NCI-H446 treated with DMSO at 0.1 percent for 48 hours (cell line): ENCODE data around the gene MRPL20.
"Not testable (repeated sequence)": the region's sequence is repeated elsewhere in the genome, so short reads cannot be mapped to it uniquely, and the experiment has no call there.

Experiments
- DNase-seq: peaks from one replicate; lab custom pipeline; 2025; lab: John Stamatoyannopoulos, UW

MRPL20 gene

DNA sequence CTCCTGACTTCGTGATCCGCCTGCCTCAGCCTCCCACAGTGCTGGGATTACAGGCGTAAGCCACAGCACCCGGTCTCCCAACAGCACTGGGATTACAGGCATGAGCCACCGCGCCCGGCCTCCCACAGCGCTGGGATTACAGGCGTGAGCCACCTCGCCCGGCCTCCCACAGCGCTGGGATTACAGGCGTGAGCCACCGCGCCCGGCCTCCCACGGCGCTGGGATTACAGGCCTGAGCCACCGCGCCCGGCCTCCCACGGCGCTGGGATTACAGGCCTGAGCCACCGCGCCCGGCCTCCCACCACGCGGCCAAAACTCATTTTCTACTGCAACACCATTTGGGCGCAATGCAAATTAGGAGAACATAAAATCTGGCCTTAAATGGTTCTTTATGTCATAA, 21.8 kb downstream of the MRPL20 start:
- DNase-seq: not testable (repeated sequence)

DNA sequence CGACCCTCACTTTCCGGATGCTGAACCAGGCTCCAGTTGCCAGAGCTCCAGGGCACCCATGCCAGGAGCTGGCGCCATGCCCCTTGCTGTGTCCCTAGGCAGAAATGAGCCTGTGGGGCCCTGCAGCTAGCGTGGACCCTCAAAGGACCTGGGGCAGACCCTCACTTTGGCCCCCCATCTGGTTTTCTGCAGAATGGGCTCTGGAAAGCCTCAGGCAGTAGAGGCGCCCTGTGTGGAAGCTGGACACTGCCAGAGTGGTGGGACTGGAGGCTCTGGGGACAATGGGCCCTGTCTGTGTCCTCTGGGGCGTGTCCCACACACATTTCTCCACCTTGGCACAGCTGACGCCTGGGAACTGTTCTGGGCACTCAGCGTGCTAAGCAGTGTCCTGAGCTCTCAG, 25.8 kb downstream of the MRPL20 start:
- no peak for DNase-seq

DNA sequence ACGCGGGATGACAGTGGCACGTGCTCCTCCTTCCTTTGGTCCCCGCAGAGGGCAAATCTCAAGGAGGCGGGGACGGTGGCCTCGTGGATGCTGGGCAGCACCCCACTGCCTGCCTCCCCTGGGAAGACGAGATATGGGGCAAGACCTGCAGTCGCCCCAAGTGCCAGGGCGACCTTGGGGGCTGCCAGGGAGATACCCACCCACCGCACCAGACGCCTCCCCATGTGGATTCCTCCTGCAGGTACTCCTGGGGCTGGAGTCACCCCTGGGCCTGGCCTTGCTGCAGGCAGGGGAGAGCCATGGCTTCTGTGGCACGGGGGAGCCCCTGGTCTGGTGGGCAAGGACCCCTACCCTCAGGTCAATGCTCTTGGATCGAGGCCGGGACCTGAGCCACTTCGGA, 26.2 kb downstream of the MRPL20 start:
- DNase-seq: no peak

DNA sequence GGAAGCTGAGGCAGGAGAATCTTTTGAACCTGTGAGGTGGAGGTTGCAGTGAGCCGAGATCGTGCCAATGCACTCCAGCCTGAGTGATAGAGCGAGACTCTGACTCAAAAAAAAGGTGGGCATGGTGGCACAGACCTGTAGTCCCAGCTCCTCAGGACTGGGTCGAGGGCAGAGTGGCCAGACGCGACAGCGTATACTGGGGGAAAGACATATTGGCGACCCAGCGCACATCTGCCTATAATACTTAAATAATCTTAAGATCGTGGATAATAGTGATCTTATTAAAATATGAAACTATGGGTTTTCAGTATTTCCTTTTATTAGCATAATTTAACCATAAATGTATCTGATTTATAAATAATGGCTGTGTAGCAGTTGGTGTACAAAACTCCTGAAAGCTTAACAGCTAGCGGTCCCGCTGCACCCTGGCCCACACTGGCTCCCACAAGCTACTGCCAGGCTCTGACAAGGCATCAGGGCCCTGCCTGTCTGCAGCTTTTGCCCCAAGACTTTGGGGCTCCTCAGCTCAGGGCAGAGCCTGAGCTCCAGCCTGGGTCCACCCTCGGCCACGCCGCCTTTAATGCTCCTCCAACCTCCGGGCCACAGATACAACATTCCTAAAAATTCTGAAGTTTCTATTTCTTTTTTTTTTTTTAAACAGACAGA, 29.4 kb downstream of the MRPL20 start:
- DNase-seq: no peak

DNA sequence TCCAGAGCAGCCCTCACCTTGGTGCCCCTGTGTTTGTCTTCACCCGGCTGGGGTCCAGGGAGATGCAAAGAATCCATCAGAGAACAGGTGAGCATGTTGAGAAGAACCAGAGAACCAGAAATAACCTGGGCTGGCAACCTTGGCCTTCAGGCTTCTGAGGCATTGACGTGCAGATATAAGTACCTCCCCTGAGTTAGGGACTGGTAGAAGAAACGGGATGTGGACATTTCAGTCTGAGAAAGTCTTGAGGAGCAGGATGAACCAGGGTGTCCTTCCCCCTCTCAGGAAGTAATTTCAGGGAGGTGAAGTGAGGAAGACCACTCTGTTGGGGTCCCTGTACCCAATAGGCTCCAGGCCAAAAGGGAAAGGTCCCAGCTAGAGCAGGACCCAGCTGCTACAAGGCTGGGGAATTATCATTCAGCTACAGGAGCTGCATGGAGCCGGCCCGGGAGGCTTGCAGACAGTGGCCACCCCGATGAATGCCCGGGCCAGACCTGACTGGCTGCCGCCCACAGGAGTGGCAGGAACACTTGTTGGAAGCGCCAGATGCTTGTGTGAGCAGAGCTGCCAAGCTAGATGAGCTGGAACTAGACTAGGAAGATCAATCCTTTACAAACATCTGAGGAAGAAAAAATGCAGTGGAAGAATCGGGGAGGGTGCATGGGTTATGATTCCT, 30.4 kb downstream of the MRPL20 start:
- DNase-seq: no peak

DNA sequence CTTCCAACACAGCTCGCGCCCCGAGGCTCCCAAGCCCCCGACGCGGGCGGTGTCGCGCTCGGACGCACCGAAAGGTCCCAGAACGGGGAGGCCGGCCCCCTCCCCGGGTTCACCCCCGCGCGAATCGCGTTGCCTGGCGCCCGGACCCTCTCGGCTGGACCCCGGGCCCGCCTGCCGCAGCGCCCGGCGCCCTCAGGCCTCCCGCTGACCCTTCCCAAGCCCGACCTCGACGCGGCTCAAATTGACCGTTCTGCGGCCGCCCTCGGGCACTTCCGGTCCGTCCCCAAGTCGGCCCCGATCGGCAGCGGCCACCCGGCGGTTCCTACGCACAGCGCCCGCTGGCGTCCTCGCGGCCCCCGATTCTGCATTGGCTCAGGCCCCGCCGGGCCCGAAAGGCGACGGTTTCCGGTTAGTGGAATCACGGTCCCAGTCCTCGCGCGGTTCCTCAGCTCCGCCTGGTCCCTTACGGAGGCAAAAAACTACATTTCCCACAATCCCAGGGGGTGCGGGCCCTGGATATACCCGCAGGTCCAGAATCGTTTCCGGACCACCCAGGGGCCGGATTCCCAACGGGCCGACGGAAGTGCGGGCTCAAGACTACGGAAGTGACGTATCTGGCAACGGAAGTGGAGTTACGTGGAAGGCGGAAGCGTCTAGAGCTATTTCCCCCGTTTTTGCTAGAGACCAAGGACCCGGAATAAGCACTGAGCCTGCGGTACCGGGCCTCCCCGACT, 32.0 kb downstream of the MRPL20 start, which contains the start of gene AURKAIP1:
TSS of gene AURKAIP1 (minus strand) at position 279 of the 734 bp plus-strand sequence. CDS start 451 bp downstream, outside the sequence.
- DNase-seq: peak; percentile 99

DNA sequence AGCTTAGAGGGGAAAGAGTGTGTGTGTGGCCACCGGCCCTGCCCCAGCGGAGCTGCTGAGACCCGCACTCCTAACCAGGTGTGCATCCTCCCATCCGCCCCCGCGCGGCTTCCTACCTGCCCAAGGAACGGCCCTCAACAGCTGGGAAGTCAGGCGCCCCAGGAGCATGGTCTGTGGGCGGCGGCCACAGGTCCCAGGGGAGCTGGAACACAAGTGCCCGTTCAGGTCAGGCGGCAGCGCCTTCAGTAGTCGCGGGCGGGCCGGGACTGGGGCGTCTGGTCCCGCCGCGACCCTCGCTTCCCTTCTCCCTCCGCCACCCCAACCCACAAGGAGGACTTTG, 32.5 kb downstream of the MRPL20 start:
- no peak for DNase-seq

DNA sequence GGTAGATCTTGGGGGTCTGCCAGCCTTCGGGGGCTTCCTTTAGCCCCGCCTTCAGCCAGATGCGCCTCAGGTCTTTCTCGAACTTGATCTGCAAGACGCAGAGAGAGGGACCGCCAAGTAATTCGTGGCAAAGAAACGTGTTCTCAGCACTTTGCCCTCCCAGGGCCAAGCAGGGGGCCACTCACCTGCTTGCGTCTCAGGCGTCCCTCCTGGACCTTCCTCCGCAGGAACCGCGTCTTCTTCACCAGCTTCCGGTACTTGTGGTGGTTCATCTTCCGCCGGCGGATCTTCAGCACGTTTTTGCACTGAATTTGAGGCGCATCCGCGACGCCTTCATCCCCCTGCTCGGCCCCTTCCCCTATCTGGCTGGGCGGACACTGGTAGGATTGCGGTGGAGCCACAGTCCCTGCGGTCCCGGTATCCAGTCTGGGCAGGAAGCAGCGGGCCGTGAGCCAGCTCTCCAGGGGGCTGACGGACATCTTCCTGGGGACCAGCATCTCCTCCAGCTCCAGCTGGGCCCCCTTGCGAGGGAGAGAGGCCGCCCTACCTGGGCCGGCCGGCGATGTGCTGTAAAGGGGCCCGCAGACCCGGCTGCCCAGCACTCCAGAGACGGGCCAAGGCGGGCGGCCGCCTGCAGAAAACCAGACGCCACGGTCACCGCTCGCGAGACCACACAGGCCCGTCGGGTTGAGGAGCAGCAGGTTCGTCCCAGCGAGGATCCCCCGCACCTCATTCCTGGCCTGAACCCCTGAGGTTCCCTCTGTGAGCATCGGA, 33.1 kb downstream of the MRPL20 start:
- DNase-seq: no peak

DNA sequence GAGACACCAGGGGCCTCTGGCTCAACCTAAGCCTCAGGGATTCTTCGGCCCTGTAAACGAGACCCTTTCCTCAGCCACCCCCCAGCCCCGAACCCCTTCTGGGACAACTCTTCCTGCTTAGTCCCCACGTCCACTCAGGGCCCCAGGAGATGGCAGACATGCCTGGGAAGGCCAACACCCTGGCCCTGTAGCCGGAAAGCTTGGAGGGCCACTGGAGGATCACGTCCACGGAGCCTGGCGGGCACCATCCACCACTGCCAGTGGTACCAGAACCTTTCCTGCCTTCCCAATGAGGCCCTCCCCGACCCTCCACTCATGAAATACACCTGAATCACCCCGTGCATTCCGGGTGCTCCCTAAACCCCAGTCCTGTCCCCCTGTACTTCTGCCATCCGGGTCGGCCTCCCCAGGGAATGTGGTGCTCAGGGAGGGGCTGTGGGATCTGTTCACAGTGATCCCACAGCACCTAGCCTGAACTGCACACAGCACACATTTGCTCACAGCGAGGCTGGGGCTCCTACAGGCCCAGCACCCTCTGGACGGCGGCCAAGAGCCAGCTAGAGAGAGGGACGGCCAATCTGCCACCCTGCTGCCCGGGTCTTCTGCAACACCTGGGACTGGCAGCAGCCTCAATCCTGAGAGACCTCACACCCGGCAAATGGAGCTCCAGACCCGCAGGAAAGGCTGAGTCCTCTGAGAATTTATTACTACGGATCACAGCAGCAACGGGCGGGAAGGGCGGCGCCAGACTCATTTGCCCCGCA, 33.9 kb downstream of the MRPL20 start:
- DNase-seq: no peak

DNA sequence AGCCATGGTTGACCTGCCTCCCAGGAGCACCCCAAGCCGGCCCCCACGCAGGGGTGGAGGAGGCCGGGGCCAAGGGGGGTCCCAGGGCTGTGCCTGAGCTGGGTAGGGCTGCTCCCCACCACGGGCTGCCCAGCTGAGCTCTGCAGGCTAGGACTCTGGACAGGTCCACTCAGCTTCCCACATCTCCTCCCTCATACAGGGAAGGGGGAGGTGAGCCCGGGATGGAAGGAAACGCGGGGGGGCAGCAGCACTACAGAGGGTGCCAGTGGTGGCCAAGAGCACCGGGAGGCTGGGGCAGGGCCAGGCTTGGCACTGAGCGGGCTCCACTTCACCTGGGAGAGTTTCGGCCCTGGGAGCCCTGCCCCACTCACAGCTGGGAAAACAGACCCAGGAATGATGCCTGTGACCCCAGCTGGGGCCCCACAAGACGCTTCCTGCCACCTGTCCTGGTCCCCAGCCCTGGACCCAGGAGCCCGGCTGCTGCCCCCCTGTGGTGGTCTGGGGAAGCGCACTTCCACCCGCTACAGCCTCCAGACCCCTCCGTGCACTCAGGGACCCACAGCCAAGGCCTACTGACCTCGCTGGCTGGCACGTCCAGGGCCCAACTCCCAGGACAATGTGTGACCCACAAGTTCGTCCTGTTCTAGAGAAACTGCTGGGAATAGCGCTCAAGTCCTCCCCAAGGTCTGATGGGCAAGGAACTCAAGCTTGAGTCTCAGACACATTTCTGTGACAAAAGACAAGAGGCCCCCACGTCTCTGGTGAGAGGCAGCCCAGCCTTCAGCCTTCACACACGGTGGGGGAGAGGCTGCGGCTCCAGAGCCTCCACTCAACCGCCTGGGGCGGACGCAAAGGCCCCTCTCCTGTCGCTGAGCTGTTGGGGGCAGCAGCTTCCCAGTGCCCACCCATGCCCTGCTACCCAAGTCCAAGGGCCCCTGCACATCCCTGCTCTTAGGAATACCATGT, 35.1 kb downstream of the MRPL20 start:
- DNase-seq: no peak

DNA sequence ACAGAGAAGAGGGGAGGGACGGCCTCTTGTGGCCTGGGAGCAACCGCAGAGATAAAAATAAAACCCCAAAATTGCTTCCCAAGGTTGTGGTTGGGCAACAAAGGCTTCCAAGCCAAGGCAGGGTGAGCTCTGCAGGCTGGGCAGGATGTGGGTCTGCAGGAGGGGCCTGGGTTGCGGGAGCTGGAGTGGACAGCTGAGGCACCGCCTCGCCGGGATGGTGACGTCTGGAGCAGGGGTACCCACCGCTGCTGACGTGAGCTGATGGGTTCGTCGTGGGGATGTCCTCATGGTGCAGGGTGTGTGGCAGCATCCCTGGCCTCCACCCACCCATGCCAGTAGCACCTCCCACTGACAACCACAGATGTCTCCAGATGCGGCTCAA, 35.7 kb downstream of the MRPL20 start:
- no peak for DNase-seq

DNA sequence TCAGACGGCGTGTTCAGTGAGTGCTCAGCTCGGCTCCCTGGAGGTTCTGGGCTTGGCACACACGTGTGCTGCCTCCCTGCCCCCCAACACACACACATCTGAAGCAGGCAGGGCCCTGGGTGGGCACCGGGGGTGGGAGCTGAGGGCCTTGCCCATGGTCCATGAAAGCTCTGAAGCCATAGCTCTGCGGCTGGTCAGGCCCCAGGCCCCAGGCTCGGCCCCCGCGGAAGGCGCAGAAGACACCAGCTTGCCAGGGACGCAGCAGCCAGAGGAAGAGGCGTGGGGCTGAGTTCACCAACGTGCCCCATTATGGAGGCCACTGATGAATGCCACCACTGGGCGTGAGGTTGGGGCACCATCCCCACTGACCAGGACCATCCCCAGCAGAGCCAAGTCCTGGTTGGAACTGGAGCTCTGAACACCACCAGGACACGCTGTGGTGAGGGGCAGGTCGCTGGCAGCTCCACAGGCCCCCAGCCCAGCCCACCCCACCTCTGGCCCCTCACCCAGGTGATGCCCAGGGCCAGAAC, 36.3 kb downstream of the MRPL20 start:
- DNase-seq: no peak

DNA sequence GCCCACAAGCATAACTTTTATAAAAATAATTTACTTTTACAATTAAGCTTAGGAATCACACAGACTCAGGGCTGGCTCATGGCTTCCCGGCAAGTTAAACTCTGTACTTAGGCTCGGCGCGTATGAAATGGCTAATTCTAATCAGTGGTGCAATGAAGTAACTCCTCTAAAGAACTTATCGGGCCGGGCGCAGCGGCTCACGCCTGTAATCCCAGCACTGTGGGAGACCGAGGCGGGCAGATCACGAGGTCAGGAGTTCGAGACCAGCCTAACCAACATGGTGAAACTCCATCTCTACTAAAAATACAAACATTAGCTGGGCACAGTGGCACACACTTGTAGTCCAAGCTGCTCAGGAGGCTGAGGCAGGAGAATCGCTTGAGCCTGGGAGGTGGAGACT, 37.0 kb downstream of the MRPL20 start:
- DNase-seq: not testable (repeated sequence)

DNA sequence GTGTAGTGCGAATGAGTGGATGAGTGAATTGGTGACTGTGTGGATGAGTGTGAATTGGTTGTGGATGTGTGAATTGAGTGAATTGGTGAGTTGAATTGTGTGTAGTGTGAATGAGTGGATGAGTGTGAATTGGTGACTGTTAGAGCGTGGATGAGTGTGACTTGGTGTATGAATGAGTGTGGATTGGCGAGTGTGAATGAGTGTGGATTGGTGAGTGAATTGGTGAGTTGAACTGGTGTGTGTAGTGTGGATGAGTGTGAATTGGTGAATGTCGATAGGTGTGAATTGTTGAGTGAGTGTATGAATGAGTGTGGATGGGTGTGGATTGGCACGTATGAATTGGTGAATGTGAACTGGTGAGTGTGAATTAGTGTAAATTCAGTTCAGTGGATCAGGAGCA, 39.8 kb downstream of the MRPL20 start:
- DNase-seq: no peak

DNA sequence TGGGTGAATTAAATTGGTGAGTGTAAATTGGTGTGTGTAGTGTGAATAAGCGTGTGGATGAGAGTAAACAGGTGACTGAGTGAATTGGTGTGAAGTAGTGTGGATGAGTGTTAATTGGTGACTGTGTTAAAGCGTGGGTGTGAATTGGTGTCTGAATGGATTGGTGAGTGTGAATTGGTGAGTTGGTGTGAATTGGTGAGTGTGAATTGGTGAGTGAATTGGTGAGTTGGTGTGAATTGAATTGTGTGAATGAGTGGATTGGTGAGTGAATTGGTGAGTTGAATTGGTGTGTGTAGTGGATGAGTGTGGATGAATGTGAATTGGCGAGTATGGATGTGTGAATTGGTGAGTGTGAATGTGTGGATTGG, 40.4 kb downstream of the MRPL20 start:
- no peak for DNase-seq

DNA sequence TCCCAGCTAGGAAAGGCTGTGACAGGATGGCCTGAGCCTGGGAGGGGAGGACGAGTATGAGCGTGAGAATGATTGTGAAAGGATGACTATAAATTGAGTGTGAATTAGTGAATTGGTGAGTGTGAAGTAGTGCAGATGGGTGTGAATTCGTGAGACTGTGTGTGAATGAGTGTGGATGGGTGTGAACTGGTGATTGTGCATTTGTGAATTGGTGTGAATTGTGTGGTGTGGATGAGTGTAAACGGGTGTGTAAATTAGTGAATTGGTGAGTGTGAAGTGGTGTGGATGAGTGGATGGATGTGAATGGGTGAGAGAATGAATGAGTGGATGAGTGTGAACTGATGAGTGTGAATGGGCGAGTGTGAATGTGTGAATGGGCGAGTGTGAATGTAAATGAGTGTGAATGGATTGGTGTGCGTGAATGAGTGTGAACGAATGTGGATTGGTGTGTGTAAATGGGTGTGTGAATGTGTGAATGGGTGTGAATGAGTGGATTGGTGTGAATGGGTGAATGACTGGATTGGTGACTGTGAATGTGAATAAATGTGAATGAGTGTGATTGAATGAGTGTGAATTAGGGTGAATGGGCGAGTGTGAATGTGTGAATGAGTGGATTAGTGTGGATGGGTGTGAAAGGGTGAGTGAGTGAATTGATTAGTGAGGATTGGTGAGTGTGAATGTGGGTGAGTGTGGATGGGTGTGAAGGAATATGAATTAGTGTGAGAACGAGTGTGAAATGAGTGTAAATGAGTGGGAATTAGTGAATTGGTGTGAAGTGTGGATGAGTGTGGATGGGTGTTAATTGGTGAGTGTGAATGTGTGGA, 41.0 kb downstream of the MRPL20 start:
- DNase-seq: no peak

DNA sequence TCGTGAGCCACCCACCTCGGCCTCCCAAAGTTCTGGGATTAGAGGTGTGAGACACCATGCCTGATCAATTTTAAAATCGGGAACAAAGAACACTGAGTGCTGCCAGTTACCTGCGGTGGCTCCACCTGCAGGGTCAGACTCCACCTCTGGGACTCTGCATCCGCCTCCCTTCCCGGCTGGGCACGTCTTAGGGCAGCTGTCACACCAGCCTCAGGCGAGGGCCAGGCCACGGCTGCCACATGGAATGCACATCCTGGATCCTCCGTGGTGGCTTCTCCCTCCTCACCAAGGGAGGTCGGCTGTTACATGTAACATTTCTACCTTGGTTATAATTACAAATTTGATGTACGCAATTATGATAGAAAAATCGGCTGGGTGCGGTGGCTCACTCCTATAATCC, 42.8 kb downstream of the MRPL20 start:
- DNase-seq: no peak

DNA sequence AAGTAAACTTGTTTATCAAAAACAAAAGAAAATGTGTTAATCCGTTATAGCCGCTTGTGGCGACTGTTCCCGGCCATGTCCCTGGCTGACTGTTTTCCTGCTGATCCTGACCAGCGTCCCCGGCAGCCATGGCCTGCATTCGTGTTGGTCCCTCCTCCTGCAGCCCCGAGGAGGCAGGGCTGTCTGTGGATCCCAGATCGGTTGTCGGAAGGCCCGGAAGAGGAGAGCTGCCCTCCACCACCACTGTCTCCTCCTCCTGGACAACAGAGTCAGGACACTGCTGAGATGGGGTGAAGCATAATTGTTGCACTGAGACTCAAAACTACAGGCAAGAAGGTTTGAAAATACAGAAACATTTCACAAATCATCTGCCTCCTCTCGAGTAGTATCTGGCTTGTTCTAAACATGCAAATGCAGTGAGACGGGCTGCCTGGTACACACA, 45.1 kb downstream of the MRPL20 start:
- DNase-seq: no peak

DNA sequence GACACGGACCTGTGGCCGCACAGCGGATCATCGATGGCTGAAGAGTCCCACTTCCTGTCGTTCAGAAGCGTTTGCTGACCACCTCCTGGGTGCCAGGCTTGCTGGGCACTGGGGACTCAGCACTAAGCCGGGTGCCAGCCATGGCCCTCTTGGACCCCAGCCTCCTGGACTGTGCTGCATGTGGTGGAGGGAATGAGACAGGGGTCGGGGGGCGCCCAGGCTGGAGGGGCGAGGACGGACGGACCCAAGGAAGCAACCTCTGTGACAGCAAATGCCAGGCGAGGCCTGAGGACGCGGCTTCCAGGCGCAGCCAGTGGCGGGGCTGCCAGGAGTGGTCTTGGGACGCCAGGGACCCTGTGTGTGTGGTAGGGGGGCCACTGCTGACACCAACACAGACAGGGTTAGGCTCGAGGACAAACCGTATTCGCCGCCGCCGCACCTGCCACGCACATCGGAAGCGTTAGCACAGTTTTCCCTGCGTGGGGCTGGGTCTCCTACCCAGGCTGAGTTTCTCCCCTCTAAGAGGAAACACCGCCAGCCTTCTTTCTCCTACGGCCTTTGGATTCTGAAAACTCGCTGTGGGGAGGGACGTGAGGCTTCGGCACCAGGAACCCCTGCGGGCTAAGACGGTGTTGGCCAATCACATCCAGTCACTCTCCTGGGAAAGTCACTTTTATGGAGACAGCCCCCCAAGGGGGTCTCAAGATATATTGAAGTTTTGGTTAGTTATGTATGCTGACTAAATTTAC, 45.7 kb downstream of the MRPL20 start:
- DNase-seq: no peak
